ENCODE data around the gene EFNA4.
"Not testable (repeated sequence)": the region's sequence is repeated elsewhere in the genome, so short reads cannot be mapped to it uniquely, and the experiment has no call there.

Gene EFNA4

GRCh38 chr1:155091071-155092051 is 27.8 kb downstream of the EFNA4 start:
- peak; percentile 80 for DNase-seq

- no peak for DNase-seq
Observed at GRCh38 chr1:155092131-155092530, 28.6 kb downstream of the EFNA4 start.

GRCh38 chr1:155092641-155093040 is 29.1 kb downstream of the EFNA4 start:
- DNase-seq, result no peak

GRCh38 chr1:155093911-155094621 is 30.5 kb downstream of the EFNA4 start:
- no peak for DNase-seq

- DNase-seq, result no peak
Observed at GRCh38 chr1:155094622-155094948, 31.0 kb downstream of the EFNA4 start.

- no peak for DNase-seq
Observed at GRCh38 chr1:155099331-155099730, 35.8 kb downstream of the EFNA4 start.

- no peak for DNase-seq
Observed at GRCh38 chr1:155103325-155103724, 39.8 kb downstream of the EFNA4 start.

GRCh38 chr1:155104605-155105534 is 41.3 kb downstream of the EFNA4 start:
- DNase-seq, result no peak

GRCh38 chr1:155105604-155106011 is 42.1 kb downstream of the EFNA4 start:
- no peak for DNase-seq

GRCh38 chr1:155106862-155107261 is 43.3 kb downstream of the EFNA4 start:
- DNase-seq, result no peak

- DNase-seq, result no peak
Observed at GRCh38 chr1:155107309-155108264, 44.0 kb downstream of the EFNA4 start.

GRCh38 chr1:155108296-155108695 is 44.8 kb downstream of the EFNA4 start:
- no peak for DNase-seq

GRCh38 chr1:155110381-155110780 is 46.8 kb downstream of the EFNA4 start:
- no peak for DNase-seq

GRCh38 chr1:155110826-155111225 is 47.3 kb downstream of the EFNA4 start:
- DNase-seq, result no peak

- no peak for DNase-seq
Observed at GRCh38 chr1:155113450-155113980, 50.0 kb downstream of the EFNA4 start.

GRCh38 chr1:155116113-155116764 is 52.7 kb downstream of the EFNA4 start:
- no peak for DNase-seq

- no peak for DNase-seq
Observed at GRCh38 chr1:155117610-155118009, 54.1 kb downstream of the EFNA4 start.

GRCh38 chr1:155118090-155118489 is 54.5 kb downstream of the EFNA4 start:
- not testable (repeated sequence) for DNase-seq

Measured in activated CD4-positive, alpha-beta T cell treated with anti-CD3 and anti-CD28 coated beads, Interleukin-2, amount 50 U/mL, for 1 hour (primary cell).